MM.1S (cell line): ENCODE measurements around the gene SCLY.

Source experiments
- DNase-seq: peaks from one replicate; pipeline ENCODE4 v3.0.0-alpha.2; 2015
- H2AFZ ChIP-seq: fragments of 300-600 bp; sonication (generic); 2 replicates; pipeline ENCODE4 v1.6.0; 2016; ENCODE audit warnings: antibody characterized with exemption, low read length
- H3F3A ChIP-seq: fragments of 300-600 bp; sonication (generic); 2 replicates; pipeline ENCODE4 v1.6.1; 2016; ENCODE audit warnings: mild to moderate bottlenecking, antibody characterized with exemption, low read length, moderate library complexity, mixed read lengths; ENCODE audit not compliant: insufficient read depth
- H3K27ac ChIP-seq: fragments of 300-600 bp; sonication (generic); 2 replicates; pipeline ENCODE4 v1.5.1; 2016; ENCODE audit warnings: mild to moderate bottlenecking, low read length
- H3K27me3 ChIP-seq: fragments of 300-600 bp; sonication (generic); replicated peaks from 2 replicates; pipeline ENCODE4 v1.6.0; 2016; ENCODE audit warnings: low read length; ENCODE audit not compliant: insufficient read depth
- H3K36me3 ChIP-seq: fragments of 300-600 bp; sonication (generic); replicated peaks from 2 replicates; pipeline ENCODE4 v1.6.1; 2016; ENCODE audit warnings: mild to moderate bottlenecking, low read length, mixed read lengths; ENCODE audit not compliant: insufficient read depth
- H3K4me1 ChIP-seq: fragments of 300-600 bp; sonication (generic); 2 replicates; pipeline ENCODE4 v1.6.1; 2016; ENCODE audit warnings: low read length, mixed read lengths
- H3K4me2 ChIP-seq: fragments of 300-600 bp; sonication (generic); 2 replicates; pipeline ENCODE4 v1.6.0; 2016; ENCODE audit warnings: low read depth, low read length
- H3K4me3 ChIP-seq: fragments of 300-600 bp; sonication (generic); 2 replicates; pipeline ENCODE4 v1.5.1; 2016; ENCODE audit warnings: low read length, mixed read lengths
- H3K79me2 ChIP-seq: fragments of 300-600 bp; sonication (generic); 2 replicates; pipeline ENCODE4 v1.6.1; 2016; ENCODE audit warnings: mixed run types, low read length, mixed read lengths
- H3K9ac ChIP-seq: fragments of 300-600 bp; sonication (generic); 2 replicates; pipeline ENCODE4 v1.6.1; 2016; ENCODE audit warnings: low read length, mixed read lengths
- H3K9me2 ChIP-seq: fragments of 300-600 bp; sonication (generic); replicated peaks from 2 replicates; pipeline ENCODE4 v1.6.1; 2016; ENCODE audit warnings: mild to moderate bottlenecking, low read length, mixed read lengths; ENCODE audit not compliant: insufficient read depth
- H3K9me3 ChIP-seq: fragments of 300-600 bp; sonication (generic); replicated peaks from 2 replicates; pipeline ENCODE4 v1.6.1; 2016; ENCODE audit warnings: mild to moderate bottlenecking, low read length, mixed read lengths; ENCODE audit not compliant: insufficient read depth
- H4K20me1 ChIP-seq: fragments of 300-600 bp; sonication (generic); 2 replicates; pipeline ENCODE4 v1.6.1; 2016; ENCODE audit warnings: mild to moderate bottlenecking, low read length, moderate library complexity, mixed read lengths; ENCODE audit not compliant: insufficient read depth
- EZH2 ChIP-seq: fragments of 300-600 bp; sonication (generic); optimal IDR thresholded peaks from 2 replicates; pipeline ENCODE3; 2017; ENCODE audit warnings: low read depth, mild to moderate bottlenecking, antibody characterized with exemption, low read length, mixed read lengths
- EZH2phosphoT487 ChIP-seq: fragments of 300-600 bp; sonication (generic); IDR thresholded peaks from 2 replicates; pipeline ENCODE4 v1.6.1; 2018; ENCODE audit warnings: antibody characterized with exemption, low read length
- TF ChIP-seq, protein P1 (sequence below): fragments of 300-600 bp; sonication (generic); IDR thresholded peaks from 2 replicates; pipeline ENCODE4 v1.5.1; 2016; ENCODE audit warnings: antibody characterized with exemption, low read length, mixed read lengths

The SCLY gene

DNA sequence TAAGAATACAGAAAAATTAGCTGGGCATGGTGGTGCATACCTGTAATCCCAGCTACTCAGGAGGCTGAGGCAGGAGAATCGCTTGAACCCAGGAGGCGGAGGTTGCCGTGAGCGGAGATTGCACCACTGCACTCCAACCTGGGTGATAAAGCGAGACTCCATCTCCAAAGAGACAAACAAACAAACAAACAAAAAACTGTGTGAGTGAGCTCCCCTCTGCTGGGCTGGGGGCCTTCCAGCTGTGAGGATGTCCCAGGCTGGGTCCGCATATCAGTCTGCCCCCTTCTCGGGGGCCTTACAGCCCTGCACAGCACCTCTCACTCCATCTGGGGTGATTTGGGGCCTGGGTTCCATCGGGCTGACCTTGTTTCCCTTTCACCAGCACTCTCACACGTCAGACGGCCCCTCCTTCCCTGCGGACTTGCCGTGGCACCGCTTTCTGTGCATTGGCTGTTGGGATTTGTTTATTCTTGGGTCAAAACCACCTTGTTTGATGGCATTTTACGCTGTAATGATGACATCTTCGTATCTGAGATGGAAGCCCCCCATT lies 74.9 kb downstream of the SCLY start:
- DNase-seq, result no peak
- Histone ChIP-seq H2AFZ (no peak overlapping the region), H3K27me3 (no peaks in the 10 kb centered on the region; the same call in 1 of the 2 replicates), H3K27ac (no peak overlapping the region), H3F3A (no peaks in the 10 kb centered on the region), H3K9me3 (no peaks in the 10 kb centered on the region), H3K36me3 (no peaks in the 10 kb centered on the region), H3K4me2 (no peak overlapping the region), H3K4me1 (no peaks in the 10 kb centered on the region), H3K79me2 (no peaks in the 10 kb centered on the region), H3K9me2 (no peaks in the 10 kb centered on the region), H4K20me1 (no peaks in the 10 kb centered on the region), H3K4me3 (no peak overlapping the region), H3K9ac (no peak overlapping the region)
- TF ChIP-seq EZH2, result no peak
- TF ChIP-seq, protein P1, sequence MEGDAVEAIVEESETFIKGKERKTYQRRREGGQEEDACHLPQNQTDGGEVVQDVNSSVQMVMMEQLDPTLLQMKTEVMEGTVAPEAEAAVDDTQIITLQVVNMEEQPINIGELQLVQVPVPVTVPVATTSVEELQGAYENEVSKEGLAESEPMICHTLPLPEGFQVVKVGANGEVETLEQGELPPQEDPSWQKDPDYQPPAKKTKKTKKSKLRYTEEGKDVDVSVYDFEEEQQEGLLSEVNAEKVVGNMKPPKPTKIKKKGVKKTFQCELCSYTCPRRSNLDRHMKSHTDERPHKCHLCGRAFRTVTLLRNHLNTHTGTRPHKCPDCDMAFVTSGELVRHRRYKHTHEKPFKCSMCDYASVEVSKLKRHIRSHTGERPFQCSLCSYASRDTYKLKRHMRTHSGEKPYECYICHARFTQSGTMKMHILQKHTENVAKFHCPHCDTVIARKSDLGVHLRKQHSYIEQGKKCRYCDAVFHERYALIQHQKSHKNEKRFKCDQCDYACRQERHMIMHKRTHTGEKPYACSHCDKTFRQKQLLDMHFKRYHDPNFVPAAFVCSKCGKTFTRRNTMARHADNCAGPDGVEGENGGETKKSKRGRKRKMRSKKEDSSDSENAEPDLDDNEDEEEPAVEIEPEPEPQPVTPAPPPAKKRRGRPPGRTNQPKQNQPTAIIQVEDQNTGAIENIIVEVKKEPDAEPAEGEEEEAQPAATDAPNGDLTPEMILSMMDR, result no peak
- no peak for TF ChIP-seq EZH2phosphoT487

DNA sequence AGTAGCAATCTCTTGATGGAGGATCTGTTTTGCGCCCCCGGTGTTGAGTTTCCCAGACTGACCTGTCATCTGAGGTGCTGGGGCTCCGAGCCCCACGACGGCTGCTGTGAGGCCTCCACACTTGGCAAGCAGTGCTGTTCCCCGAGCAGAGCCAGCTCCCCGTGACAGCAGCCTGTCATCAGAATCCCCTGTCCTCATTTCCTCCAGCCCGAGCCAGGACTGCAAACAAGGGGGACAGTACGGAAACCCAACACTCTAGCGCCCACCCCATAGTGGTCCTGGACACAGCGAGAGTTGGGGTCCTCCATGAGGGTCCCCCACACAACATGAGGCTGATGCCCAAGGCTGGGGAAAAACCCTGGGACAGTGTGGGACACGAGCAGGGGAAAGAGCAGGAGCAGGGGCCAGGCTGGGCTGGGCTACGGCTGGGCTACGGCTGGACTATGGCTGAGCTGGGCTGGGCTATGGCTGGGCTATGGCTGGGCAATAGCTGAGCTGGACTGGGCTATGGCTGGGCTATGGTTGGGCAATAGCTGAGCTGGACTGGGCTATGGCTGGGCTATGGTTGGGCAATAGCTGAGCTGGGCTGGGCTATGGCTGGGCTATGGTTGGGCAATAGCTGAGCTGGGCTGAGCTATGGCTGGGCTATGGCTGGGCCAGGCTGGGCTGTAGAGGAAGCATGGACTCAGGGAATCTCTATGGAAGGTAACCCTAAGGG lies 76.2 kb downstream of the SCLY start:
- Histone ChIP-seq H3K4me2 (no peak overlapping the region), H3F3A (no peaks in the 10 kb centered on the region), H3K4me1 (no peaks in the 10 kb centered on the region), H3K9me3 (no peaks in the 10 kb centered on the region), H3K4me3 (no peak overlapping the region), H3K36me3 (no peaks in the 10 kb centered on the region), H3K79me2 (no peaks in the 10 kb centered on the region), H3K9ac (no peak overlapping the region), H3K27ac (no peak overlapping the region), H4K20me1 (no peaks in the 10 kb centered on the region), H2AFZ (no peak overlapping the region), H3K27me3 (no peaks in the 10 kb centered on the region; the same call in 1 of the 2 replicates), H3K9me2 (no peaks in the 10 kb centered on the region)
- TF ChIP-seq, protein P1, result no peak
- TF ChIP-seq EZH2phosphoT487 (no peak), EZH2 (no peak)
- DNase-seq, result no peak

DNA sequence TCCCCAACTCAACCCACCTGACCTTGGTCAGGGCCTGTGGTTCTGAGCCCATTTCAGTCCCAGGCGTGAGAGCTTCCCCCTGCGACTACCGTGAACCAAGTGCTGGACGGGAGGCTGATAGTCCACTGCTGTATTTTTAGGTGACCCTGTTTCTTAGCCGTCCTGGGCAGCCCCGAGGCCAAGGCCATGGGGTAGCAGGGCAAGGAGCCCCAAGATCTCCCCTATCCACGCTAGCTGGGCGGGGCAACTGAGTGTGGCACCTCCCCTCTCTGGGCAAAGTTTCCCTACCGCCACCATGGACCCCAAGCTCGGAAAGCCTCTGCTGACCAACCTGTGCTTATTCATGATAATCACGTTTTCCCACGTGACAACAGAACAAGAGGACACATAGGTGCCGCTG lies 77.1 kb downstream of the SCLY start:
- H3K79me2 ChIP-seq, result no peaks in the 10 kb centered on the region

More for the DNA sequence above, 77.1 kb downstream of the SCLY start:
- no peaks in the 10 kb centered on the region for H4K20me1 ChIP-seq
- H3K9me2 ChIP-seq, result no peaks in the 10 kb centered on the region
- no peaks in the 10 kb centered on the region for H3K9me3 ChIP-seq
- H3K4me1 ChIP-seq, result no peaks in the 10 kb centered on the region
- TF ChIP-seq EZH2 (no peak), EZH2phosphoT487 (no peak)
- TF ChIP-seq, protein P1, result no peak
- no peak overlapping the region for H3K9ac ChIP-seq
- no peak for DNase-seq
- H3K4me3 ChIP-seq, result no peak overlapping the region
- H3K4me2 ChIP-seq, result no peak overlapping the region
- H3K36me3 ChIP-seq, result no peaks in the 10 kb centered on the region
- H2AFZ ChIP-seq, result no peak overlapping the region
- H3K27me3 ChIP-seq, result no peaks in the 10 kb centered on the region; the same call in 1 of the 2 replicates
- no peaks in the 10 kb centered on the region for H3F3A ChIP-seq
- H3K27ac ChIP-seq, result no peak overlapping the region
